SK-N-MC (cell line): ENCODE data around the gene HPN.

ENCODE experiments used
- DNase-seq: peaks from one replicate; pipeline ENCODE4 v3.0.0-alpha.2; 2011; ENCODE audit warnings: low read depth, low spot score
- H3K27ac ChIP-seq: fragments of 200-600 bp; sonication (generic); 2 replicates; pipeline ENCODE4 v1.5.1; 2016; ENCODE audit warnings: mixed run types
- H3K36me3 ChIP-seq: fragments of 200-600 bp; sonication (generic); 2 replicates; pipeline ENCODE4 v1.6.1; 2017; ENCODE audit warnings: antibody characterized with exemption, low read length, mixed read lengths; ENCODE audit not compliant: insufficient read depth
- H3K4me3 ChIP-seq: fragments of 200-600 bp; sonication (generic); 2 replicates; pipeline ENCODE4 v1.5.1; 2016
- H3K9ac ChIP-seq: fragments of 200-600 bp; sonication (generic); 2 replicates; pipeline ENCODE4 v1.8.0; 2017; ENCODE audit warnings: mixed run types, mixed read lengths; ENCODE audit not compliant: insufficient read length
- H3K9me3 ChIP-seq: fragments of 200-600 bp; sonication (generic); 2 replicates; pipeline ENCODE4 v1.6.1; 2017; ENCODE audit warnings: low read depth, mild to moderate bottlenecking, antibody characterized with exemption, low read length, moderate library complexity, mixed read lengths
- EZH2 ChIP-seq: fragments of 200-600 bp; sonication (generic); IDR thresholded peaks from one replicate; pipeline ENCODE4 v1.6.1; 2017; ENCODE audit warnings: antibody characterized with exemption
- FOXP2 ChIP-seq: optimal IDR thresholded peaks from 2 replicates; pipeline ENCODE3; 2011; ENCODE audit warnings: mild to moderate bottlenecking, moderate library complexity; ENCODE audit not compliant: insufficient read depth; ENCODE audit errors: extremely low read length, control extremely low read depth
- POLR2AphosphoS5 ChIP-seq: IDR thresholded peaks from 2 replicates; pipeline ENCODE4 v1.6.1; 2012; ENCODE audit warnings: mild to moderate bottlenecking, low read depth, low read length, borderline replicate concordance

Gene HPN

DNA sequence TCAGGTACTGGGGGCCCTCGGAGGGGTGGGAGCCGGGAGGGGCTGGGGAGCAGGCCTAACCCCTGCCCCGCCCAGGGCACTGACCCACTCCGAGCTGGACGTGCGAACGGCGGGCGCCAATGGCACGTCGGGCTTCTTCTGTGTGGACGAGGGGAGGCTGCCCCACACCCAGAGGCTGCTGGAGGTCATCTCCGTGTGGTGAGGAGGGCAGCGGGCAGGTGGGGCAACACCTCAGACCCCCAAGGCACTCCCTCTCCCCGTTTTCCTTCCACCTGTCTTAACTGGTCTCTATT, 18.2 kb downstream of the HPN start:
- Histone ChIP-seq H3K9ac (no peak overlapping the region), H3K27ac (no peak overlapping the region), H3K4me3 (no peak overlapping the region), H3K9me3 (no peaks in the 10 kb centered on the region), H3K36me3 (no peaks in the 10 kb centered on the region)
- DNase-seq, result no peak
- TF ChIP-seq POLR2AphosphoS5 (no peak), EZH2 (no peak), FOXP2 (no peak)

DNA sequence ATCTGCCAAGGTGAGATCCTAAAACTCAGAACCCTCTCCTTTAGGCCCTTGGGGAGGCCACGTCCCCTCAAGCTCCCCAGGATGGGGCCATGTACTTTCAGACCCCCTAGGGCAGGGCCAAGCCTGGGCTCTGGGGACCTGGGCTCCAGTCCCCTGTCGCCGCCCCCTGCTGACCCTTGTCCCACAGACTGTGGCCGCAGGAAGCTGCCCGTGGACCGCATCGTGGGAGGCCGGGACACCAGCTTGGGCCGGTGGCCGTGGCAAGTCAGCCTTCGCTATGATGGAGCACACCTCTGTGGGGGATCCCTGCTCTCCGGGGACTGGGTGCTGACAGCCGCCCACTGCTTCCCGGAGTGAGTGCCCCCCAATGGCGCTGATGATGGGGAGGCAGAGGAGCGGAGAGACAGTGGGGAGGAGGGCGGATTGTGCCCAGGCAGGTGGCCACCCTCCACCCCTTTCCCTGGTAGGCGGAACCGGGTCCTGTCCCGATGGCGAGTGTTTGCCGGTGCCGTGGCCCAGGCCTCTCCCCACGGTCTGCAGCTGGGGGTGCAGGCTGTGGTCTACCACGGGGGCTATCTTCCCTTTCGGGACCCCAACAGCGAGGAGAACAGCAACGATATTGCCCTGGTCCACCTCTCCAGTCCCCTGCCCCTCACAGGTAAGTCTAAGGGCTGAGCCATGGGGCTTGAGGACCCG, 18.8 kb downstream of the HPN start:
- Histone ChIP-seq H3K36me3 (no peaks in the 10 kb centered on the region), H3K27ac (no peak overlapping the region), H3K9ac (no peak overlapping the region), H3K9me3 (no peaks in the 10 kb centered on the region), H3K4me3 (no peak overlapping the region)
- no peak for DNase-seq
- TF ChIP-seq POLR2AphosphoS5, result no peak
- TF ChIP-seq FOXP2, result no peak
- TF ChIP-seq EZH2, result no peak

DNA sequence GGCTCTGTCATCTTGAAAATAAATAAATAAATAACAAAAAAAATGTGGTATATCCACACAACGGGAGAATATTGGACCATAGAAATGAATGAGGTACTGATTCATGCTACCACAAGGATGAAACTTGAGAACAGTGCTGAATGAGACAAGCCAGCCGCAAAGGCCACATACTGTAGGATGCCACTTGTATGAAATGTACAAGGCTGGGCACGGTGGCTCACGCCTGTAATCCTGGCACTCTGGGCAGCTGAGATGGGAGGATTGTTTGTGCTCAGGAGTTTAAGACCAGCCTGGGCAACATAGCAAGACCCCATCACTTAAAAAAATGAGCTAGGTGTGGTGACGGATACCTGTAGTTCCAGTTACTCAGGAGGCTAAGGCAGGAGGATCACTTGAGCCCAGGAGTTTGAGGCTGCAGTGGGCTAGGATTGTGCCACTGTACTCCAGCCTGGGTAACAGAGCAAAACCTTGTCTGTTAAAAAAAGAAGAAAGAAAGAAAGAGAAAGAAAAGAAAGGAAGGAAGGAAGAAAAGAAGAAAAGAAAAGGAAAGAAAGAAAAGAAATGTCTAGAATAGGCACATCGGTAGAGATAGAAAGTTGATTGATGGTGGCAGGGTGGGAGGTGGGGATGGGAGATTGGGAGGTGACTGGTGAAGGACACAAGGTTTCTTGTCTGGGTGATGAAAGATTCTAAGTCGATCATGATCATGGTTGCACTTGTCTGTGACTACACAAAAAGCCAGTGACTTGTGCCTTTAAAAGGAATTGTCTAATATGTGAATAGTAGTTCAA, 20.3 kb downstream of the HPN start:
- Histone ChIP-seq H3K36me3 (no peaks in the 10 kb centered on the region), H3K27ac (no peak overlapping the region), H3K9ac (no peak overlapping the region), H3K4me3 (no peak overlapping the region), H3K9me3 (no peaks in the 10 kb centered on the region)
- TF ChIP-seq FOXP2 (no peak), EZH2 (no peak), POLR2AphosphoS5 (no peak)
- no peak for DNase-seq

DNA sequence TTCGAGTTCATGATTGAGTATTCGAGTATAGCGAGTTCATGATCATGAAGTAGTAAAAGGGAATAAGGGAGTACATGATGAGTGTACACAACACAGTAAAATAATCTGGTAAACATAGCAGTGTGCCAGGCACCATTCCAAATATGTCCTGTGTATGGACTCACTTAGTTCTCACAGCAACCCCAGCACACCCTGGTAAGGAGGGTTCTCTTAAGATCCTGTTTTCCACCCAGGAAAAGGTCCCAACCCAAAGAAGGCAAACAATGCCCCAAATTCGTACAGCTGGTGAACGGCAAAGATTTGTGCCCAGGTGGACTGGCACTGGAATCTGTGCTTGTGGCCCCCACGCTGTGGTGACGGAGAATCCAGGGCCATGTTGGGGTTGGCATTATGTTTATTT, 21.4 kb downstream of the HPN start:
- DNase-seq, result no peak
- no peaks in the 10 kb centered on the region for H3K36me3 ChIP-seq
- no peak overlapping the region for H3K4me3 ChIP-seq
- H3K9me3 ChIP-seq, result no peaks in the 10 kb centered on the region
- no peak overlapping the region for H3K9ac ChIP-seq
- no peak overlapping the region for H3K27ac ChIP-seq
- TF ChIP-seq EZH2 (no peak), FOXP2 (no peak), POLR2AphosphoS5 (no peak)

DNA sequence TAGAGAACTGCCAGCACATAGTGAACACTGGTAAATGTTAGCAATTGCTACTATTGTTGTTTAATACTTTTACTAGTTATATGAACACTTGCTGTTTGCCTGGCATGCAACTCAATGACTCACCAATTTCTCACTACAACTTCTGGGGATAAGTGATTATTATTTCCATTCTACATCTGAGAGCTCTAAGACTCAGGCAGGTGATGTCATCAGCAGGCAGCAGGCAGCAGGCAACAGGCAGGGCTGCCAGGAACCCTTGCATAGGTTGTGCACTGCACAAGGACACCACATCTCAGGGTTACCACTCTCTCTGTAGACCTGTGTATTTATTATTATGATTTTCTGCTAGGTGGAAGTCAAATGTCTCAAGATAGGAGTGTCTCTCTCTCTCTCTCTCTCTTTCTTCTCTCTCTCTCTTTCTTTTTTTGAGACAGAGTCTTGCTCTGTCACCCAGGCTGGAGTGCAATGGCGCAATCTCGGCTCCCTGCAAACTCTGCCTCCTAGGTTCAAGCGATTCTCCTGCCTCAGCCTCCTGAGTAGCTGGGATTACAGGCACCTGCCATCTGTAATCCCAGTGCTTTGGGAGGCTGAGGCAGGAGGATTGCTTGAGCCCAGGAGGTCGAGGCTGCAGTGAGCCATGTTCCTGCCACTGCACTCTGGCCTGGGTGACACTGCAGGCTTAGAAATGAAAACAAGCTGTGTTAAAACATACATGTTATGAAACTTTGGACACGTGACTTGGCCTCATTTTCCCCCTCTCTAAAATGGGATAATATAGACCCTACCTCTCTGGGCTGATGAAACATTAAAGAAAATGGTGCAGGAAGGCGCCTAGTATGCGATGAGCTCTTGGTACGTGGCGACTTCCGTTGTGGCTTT, 22.7 kb downstream of the HPN start:
- Histone ChIP-seq H3K4me3 (no peak overlapping the region), H3K36me3 (no peaks in the 10 kb centered on the region), H3K9me3 (no peaks in the 10 kb centered on the region), H3K9ac (no peak overlapping the region), H3K27ac (no peak overlapping the region)
- TF ChIP-seq POLR2AphosphoS5, result no peak
- TF ChIP-seq FOXP2, result no peak
- TF ChIP-seq EZH2, result no peak
- no peak for DNase-seq

DNA sequence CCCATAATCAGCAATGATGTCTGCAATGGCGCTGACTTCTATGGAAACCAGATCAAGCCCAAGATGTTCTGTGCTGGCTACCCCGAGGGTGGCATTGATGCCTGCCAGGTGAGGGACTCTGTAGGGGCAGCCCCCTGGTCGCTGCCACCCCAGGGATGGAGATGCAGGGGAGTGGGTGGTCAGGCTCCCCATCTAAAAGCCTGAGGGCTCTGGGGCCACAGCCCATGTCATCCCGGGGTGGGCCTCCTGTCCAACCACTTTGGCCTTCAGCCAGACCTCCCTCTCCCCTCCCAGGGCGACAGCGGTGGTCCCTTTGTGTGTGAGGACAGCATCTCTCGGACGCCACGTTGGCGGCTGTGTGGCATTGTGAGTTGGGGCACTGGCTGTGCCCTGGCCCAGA, 24.1 kb downstream of the HPN start:
- no peaks in the 10 kb centered on the region for H3K9me3 ChIP-seq
- TF ChIP-seq EZH2 (no peak), FOXP2 (no peak), POLR2AphosphoS5 (no peak)
- H3K36me3 ChIP-seq, result no peaks in the 10 kb centered on the region
- no peak overlapping the region for H3K27ac ChIP-seq
- no peak overlapping the region for H3K4me3 ChIP-seq
- H3K9ac ChIP-seq, result no peak overlapping the region
- DNase-seq, result no peak

DNA sequence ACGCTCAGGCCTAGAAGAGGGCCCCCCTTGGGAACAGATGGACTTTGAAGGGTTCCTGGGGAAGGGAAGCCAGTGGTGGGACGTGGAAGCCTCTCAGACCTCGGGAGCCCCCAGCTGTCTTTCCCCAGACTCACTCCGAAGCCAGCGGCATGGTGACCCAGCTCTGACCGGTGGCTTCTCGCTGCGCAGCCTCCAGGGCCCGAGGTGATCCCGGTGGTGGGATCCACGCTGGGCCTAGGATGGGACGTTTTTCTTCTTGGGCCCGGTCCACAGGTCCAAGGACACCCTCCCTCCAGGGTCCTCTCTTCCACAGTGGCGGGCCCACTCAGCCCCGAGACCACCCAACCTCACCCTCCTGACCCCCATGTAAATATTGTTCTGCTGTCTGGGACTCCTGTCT, 24.6 kb downstream of the HPN start:
- Histone ChIP-seq H3K4me3 (no peak overlapping the region), H3K36me3 (no peaks in the 10 kb centered on the region), H3K9me3 (no peaks in the 10 kb centered on the region), H3K9ac (no peak overlapping the region), H3K27ac (no peak overlapping the region)
- TF ChIP-seq FOXP2 (no peak), EZH2 (no peak), POLR2AphosphoS5 (no peak)
- no peak for DNase-seq

DNA sequence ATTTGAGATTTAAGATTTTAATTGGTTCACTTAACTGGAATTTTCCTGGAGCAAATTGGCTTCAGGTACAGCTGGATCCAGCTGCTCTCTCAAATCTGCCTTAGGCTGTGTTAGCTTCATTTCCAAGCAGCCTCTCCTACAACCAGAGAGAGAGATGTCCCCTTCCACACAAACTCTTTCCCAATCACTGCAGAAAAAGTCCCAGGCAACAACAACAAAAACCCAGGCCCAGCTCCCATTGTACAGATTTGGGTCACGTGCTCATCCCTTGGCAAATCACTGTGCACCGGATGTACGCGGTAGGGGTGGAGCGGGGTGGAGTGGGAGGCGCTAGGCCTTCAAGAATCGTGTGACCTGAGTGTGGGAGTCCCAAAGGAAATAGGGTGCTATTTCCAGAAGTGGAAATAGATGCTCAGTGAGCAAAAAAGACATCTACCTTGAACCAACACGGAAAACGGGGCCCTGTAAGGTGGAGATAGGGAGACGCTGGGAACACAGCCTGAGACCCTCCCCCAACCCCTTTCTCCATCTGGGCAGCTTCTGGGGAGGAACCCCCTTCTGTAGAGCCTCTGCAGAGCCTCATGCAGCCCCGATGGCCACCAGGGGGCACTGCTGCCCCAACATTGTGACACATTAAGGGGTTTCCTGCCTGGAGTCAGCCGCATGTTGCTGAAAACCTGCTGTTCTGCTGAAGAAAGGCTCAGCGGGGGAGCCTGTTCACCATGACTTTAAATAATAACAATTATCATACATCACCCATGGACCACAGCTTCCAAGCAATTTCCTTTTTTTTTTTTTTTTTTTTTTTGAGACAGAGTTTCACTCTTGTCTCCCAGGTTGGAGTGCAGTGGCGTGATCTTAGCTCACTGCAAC, 25.4 kb downstream of the HPN start:
- H3K9me3 ChIP-seq, result no peaks in the 10 kb centered on the region
- TF ChIP-seq FOXP2 (no peak), EZH2 (no peak), POLR2AphosphoS5 (no peak)
- no peak overlapping the region for H3K27ac ChIP-seq
- peak; percentile 22 for DNase-seq
- no peak overlapping the region for H3K4me3 ChIP-seq
- H3K9ac ChIP-seq, result no peak overlapping the region
- H3K36me3 ChIP-seq, result no peaks in the 10 kb centered on the region
